HEK293 (cell line): ENCODE measurements around the gene SEPTIN7.

Source experiments
- CTCF ChIA-PET: fragments of 350-600 bp; formaldehyde crosslinking; extraction: SDS; loops from one replicate; lab custom pipeline; 2021; ENCODE audit warnings: antibody characterized with exemption; lab: Yijun Ruan, JAX
- POLR2A ChIA-PET: fragments of 300-600 bp; formaldehyde crosslinking; extraction: SDS; loops from one replicate; lab custom pipeline; 2020; ENCODE audit warnings: antibody characterized with exemption, inconsistent platforms; lab: Yijun Ruan, JAX
- H3K27ac ChIP-seq: fragments of 200-500 bp; sonication (Bioruptor generic); 2 replicates; pipeline ENCODE4 v1.5.1; 2014; ENCODE audit warnings: low read depth, low read length, control low read depth, inconsistent platforms; ENCODE audit errors: extremely low read depth
- H3K36me3 ChIP-seq, 2 experiments: fragments of 200-500 bp in 1 of 2; sonication (Bioruptor generic) in 1 of 2; 1 replicate in 1 of 2; 2 replicates in 1 of 2; pipeline ENCODE4 v1.5.1; 2014 to 2017; ENCODE audit warnings: inconsistent platforms in 2 of 2, low read length in 2 of 2; ENCODE audit not compliant: control insufficient read depth in 2 of 2, insufficient read depth in 1 of 2
- H3K4me1 ChIP-seq: fragments of 200-500 bp; sonication (Bioruptor generic); 2 replicates; pipeline ENCODE4 v1.5.1; 2014; ENCODE audit warnings: mild to moderate bottlenecking, low read length, inconsistent platforms; ENCODE audit not compliant: control insufficient read depth, insufficient read depth
- H3K4me3 ChIP-seq: 2 replicates; pipeline ENCODE4 v1.5.1; 2011; ENCODE audit warnings: low read depth, mild to moderate bottlenecking, control low read depth, low read length, moderate library complexity
- H3K9me3 ChIP-seq: fragments of 200-500 bp; sonication (Bioruptor generic); 2 replicates; pipeline ENCODE4 v1.5.1; 2014; ENCODE audit warnings: low read depth, low read length, inconsistent platforms; ENCODE audit not compliant: control insufficient read depth, insufficient read depth
- GFI1B ChIP-seq: fragments of 450-650 bp; formaldehyde crosslinking; IDR thresholded peaks from 2 replicates; pipeline ENCODE4 v1.5.1; 2016; ENCODE audit warnings: missing biosample characterization, missing genetic modification characterization
- KLF1 ChIP-seq: fragments of 450-650 bp; formaldehyde crosslinking; IDR thresholded peaks from 2 replicates; pipeline ENCODE4 v1.5.1; 2016; ENCODE audit warnings: missing biosample characterization, missing genetic modification characterization
- MZF1 ChIP-seq: fragments of 450-650 bp; formaldehyde crosslinking; IDR thresholded peaks from 2 replicates; pipeline ENCODE4 v1.5.1; 2017; ENCODE audit warnings: missing biosample characterization, missing genetic modification characterization, borderline replicate concordance
- PATZ1 ChIP-seq: fragments of 450-650 bp; formaldehyde crosslinking; IDR thresholded peaks from 2 replicates; pipeline ENCODE4 v1.5.1; 2016; ENCODE audit warnings: missing biosample characterization, missing genetic modification characterization
- PRDM1 ChIP-seq: fragments of 450-650 bp; formaldehyde crosslinking; IDR thresholded peaks from 2 replicates; pipeline ENCODE4; 2016; ENCODE audit warnings: missing biosample characterization, missing genetic modification characterization
- PRDM10 ChIP-seq: fragments of 450-650 bp; formaldehyde crosslinking; IDR thresholded peaks from 2 replicates; pipeline ENCODE4 v1.5.1; 2016; ENCODE audit warnings: missing biosample characterization, missing genetic modification characterization
- ZBTB17 ChIP-seq: fragments of 450-650 bp; formaldehyde crosslinking; IDR thresholded peaks from 2 replicates; pipeline ENCODE4 v1.5.1; 2016; ENCODE audit warnings: missing biosample characterization, missing genetic modification characterization
- ZBTB20 ChIP-seq: fragments of 450-650 bp; formaldehyde crosslinking; IDR thresholded peaks from 2 replicates; pipeline ENCODE4 v1.5.1; 2016; ENCODE audit warnings: missing biosample characterization, missing genetic modification characterization
- ZNF121 ChIP-seq: fragments of 450-650 bp; formaldehyde crosslinking; IDR thresholded peaks from 2 replicates; pipeline ENCODE4 v1.5.1; 2016; ENCODE audit warnings: missing biosample characterization, missing genetic modification characterization
- ZNF184 ChIP-seq: fragments of 450-650 bp; IDR thresholded peaks from 2 replicates; pipeline ENCODE4 v1.5.1; 2018; ENCODE audit warnings: missing biosample characterization, mild to moderate bottlenecking, missing genetic modification characterization
- ZNF335 ChIP-seq: fragments of 450-650 bp; formaldehyde crosslinking; conservative IDR thresholded peaks from 2 replicates; pipeline ENCODE4 v1.5.1; 2016; ENCODE audit warnings: missing biosample characterization, missing genetic modification characterization
- ZNF37A ChIP-seq: fragments of 450-650 bp; IDR thresholded peaks from 2 replicates; pipeline ENCODE4 v1.5.1; 2018; ENCODE audit warnings: missing biosample characterization, missing genetic modification characterization
- ZNF488 ChIP-seq: fragments of 450-650 bp; formaldehyde crosslinking; IDR thresholded peaks from 2 replicates; pipeline ENCODE4 v1.5.1; 2016; ENCODE audit warnings: missing biosample characterization, missing genetic modification characterization
- ZNF600 ChIP-seq: fragments of 450-650 bp; formaldehyde crosslinking; IDR thresholded peaks from 2 replicates; pipeline ENCODE4 v1.5.1; 2016; ENCODE audit warnings: missing biosample characterization, missing genetic modification characterization
- ZNF704 ChIP-seq: fragments of 450-650 bp; formaldehyde crosslinking; IDR thresholded peaks from 2 replicates; pipeline ENCODE4 v1.5.1; 2016; ENCODE audit warnings: missing biosample characterization, missing genetic modification characterization
- ZNF777 ChIP-seq: fragments of 450-650 bp; formaldehyde crosslinking; IDR thresholded peaks from 2 replicates; pipeline ENCODE4 v1.5.1; 2017; ENCODE audit warnings: missing biosample characterization, missing genetic modification characterization, borderline replicate concordance
- ZNF785 ChIP-seq: fragments of 450-650 bp; formaldehyde crosslinking; IDR thresholded peaks from 2 replicates; pipeline ENCODE4 v1.5.1; 2016; ENCODE audit warnings: missing biosample characterization, missing genetic modification characterization

The SEPTIN7 gene

GRCh38 chr7:35797311-35797710, 3.5 kb upstream of the SEPTIN7 start:
- no peak overlapping the region for H3K27ac ChIP-seq
- no peaks in the 10 kb centered on the region for H3K36me3 ChIP-seq
- CTCF ChIA-PET, result no interaction called here
- H3K9me3 ChIP-seq, result no peaks in the 10 kb centered on the region
- H3K4me3 ChIP-seq, result no peak overlapping the region
- TF ChIP-seq ZNF37A (tag by site-specific recombination) (no peak), ZBTB17 (no peak), ZNF704 (no peak), MZF1 (tag by site-specific recombination) (no peak)
- no peaks in the 10 kb centered on the region; the same call in 1 of the 2 replicates for H3K4me1 ChIP-seq
- POLR2A ChIA-PET, result no interaction called here

GRCh38 chr7:35799846-35800717, 775 bp upstream of the SEPTIN7 start:
- peak overlapping the region; percentile 92 for H3K27ac ChIP-seq
- peaks cover 4% of the 10 kb centered on the region; the same call in 1 of the 2 replicates for H3K4me1 ChIP-seq
- H3K9me3 ChIP-seq, result no peaks in the 10 kb centered on the region
- TF ChIP-seq ZNF184 (no peak), ZNF335 (tag by site-specific recombination) (peak; percentile 71), ZNF488 (tag by site-specific recombination) (no peak), PATZ1 (tag by site-specific recombination) (peak; percentile 59), ZNF785 (tag by site-specific recombination) (no peak), ZBTB20 (tag by site-specific recombination) (peak; percentile 50; the same call in 1 of the 2 replicates), GFI1B (tag by site-specific recombination) (no peak), PRDM1 (peak; percentile 64), ZNF600 (peak; percentile 79), ZNF777 (tag by site-specific recombination) (peak; percentile 76; the same call in 1 of the 2 replicates), KLF1 (tag by site-specific recombination) (peak; percentile 57), PRDM10 (peak; percentile 89), ZNF121 (tag by site-specific recombination) (no peak)
- TF ChIP-seq, all 188 proteins: peak for 8
- H3K36me3 ChIP-seq, result no peaks in the 10 kb centered on the region
- ChIA-PET POLR2A (interaction anchor here (0.6 to 2.7 kb wide), 18 partner anchors 12 to 590 kb away, joined by 3 to 18 read pairs (median 4); partner anchors contain the start of gene HERPUD2), CTCF (interaction anchor here (0.7 to 1.8 kb wide), 13 partner anchors 9 to 613 kb away, joined by 3 to 5 read pairs (median 4); no protein-coding TSS in a partner anchor)
- peak overlapping the region; percentile 89 for H3K4me3 ChIP-seq
